GM18907 (cell line): ENCODE results near the gene CCDC154.

Source experiments
- ATAC-seq: cut with Tn5 transposase; IDR thresholded peaks from one replicate; pipeline ENCODE4 v1.9.1; 2021; ENCODE audit warnings: mild to moderate bottlenecking, moderate library complexity; ENCODE audit not compliant: unreplicated experiment

The CCDC154 gene

GRCh38 chr16:1438229-1439057, 5.9 kb downstream of the CCDC154 start:
- no peak for ATAC-seq

DNA sequence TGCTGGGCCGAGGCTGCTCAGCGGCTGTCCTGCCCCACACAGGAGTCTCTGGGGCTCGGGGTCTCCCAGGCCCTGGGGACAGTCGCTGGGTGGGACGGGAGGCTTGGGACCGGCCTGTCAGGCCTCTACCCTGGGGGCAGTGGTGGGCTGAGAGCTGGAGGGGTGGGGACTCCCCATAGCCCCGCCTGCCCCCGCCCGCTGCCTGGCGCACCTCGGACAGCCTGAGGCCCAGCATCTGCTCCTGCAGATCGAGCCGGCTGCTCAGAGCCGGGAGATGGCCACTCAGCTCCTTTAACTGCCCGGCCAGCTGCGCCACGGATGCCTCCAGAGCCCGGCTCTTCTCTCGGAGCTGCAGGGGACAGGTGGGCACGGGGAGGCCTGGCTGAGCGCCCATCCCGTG, 6.8 kb downstream of the CCDC154 start:
- no peak for ATAC-seq

DNA sequence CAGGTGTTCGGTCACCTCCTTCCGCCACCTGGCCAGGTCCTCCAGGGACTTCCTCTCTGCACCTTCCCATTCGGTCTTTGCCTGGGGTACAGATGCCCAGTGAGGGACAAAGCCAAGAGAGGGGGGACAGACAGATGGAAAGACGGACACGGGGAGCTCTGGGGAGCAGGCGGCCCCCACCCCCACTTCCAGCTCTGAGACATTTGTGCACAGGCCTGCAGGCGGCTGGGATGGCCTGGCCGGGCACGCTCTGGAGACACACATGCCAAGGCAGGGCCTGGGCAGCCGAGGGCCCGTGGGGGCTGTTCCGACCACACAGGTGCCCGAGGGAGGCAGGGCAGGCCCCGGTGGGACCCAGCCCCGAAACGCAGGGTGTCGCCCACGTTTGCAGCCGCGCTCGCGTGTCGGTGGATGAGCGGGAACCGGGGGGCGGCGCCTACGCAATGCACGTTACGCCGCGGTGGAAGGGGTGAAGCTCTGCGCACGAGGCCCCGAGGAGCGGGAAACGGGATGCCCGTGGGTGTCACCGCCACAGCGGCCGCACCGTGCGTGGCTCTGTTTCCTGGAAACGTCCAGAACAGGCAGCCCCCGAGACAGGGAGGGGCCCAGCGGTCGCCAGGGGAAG, 7.5 kb downstream of the CCDC154 start:
- ATAC-seq: no peak

DNA sequence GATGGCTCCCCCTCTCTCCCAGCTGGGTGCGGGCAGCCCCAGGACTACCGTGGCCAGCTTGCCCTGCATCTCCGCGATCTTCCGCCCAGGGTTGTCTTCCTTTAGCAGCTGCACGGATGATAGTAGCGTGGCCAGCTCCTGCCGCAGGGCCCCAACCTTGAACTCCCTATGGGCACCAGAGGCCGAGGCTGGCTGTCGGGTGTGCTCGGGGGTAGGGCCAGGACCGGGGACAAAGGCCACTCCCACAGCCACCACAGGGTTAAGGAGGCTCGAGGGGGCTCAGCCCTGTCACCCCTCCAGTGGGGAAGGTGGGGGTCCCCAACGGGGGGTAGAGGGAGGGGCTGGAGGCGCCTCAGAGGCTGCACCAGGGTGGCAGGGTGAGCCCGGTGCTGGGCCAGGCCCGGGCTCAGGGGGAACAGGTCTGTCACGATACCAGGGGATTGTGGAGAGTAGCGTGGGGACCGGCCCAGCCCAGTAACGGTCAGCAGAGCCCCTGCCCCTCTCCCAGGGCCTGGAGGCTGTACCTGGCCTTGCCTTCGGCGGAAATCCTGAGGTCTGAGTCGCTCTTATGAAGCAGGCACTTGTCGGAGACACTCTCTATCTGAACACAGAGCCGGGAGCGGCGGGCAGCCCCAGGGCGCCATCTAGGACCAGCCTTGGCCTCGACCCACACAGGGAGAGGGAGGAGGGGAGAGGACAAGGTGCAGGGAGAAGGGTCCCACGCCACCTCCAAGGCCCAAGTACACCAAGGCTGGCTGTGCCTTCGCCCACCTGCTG, 8.2 kb downstream of the CCDC154 start:
- ATAC-seq: no peak

- ATAC-seq: no peak
Observed at GRCh38 chr16:1434644-1435592, 9.4 kb downstream of the CCDC154 start.

DNA sequence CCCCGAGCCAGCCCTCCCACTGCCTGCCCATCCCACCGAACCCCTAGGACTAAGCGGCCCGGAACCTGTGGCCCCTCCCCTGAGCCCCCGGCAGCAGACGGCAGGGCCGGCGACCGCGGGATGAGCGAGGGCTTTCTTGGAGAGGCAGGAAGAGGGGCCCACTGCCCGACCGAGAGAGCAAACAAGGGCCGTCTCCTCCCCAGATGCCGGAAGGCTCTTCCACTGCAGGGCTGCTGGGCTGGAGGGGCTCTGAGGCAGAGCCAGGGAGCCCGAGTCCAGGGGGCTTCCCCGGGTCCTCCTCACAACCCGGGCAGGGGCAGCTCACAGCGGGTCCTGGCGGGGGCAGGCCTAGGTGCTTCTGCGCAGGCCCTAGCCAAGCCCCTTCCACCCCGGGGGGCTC, 10.6 kb downstream of the CCDC154 start:
- no peak for ATAC-seq

DNA sequence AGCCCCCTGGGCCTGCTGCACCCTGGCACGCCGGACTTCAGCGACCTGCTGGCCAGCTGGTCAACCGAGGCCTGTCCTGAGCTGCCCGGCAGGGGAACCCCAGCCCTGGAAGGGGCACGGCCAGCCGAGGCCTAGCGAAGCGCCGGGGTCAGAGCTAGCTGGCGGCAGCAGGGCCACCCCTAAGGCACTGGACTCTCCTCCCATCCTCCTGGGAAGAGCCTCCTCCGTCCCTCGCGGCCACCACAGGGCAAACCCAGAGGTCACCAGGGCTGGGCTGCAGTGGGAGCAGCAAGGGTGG, 11.1 kb downstream of the CCDC154 start:
- ATAC-seq: no peak

- ATAC-seq: no peak
Observed at GRCh38 chr16:1432388-1433262, 11.7 kb downstream of the CCDC154 start.

- ATAC-seq: no peak
Observed at GRCh38 chr16:1431497-1432270, 12.7 kb downstream of the CCDC154 start.

DNA sequence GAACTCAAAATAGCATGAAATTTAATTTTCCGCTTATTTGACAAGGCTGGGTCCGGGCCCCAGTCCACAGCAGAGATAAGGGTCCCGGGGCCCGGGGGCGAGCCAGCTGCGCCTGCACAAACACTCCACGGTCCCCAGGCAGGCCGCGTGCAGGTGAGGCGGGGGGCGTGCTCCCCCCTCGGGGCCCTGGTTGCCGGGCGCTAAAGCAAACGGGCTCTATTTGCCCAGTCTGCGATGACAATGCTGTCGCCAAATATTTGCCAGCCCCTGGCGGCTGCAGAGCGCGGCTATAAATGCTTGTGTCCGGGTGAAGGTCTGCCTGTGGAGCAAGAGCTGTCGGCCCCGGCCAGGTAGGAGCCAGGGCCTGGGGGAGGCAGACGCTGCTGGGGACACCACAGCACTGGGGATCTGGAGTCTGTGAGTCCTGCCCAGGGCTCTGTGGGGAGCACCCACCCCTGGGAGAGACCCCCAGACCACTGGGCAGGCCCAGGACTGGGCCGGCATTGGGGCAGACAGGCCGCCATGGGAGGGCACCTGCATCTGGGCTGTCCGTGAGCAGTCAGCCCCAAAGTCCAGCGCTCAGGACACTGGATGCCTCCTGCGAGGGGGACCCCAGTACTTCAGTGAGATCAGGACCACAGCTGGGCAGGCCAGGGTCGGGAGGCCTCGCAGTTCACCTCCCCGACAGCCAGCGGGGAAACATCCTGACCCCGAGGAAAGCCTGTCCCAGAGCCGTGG, 13.4 kb downstream of the CCDC154 start, which contains the start of gene PERCC1:
Gene PERCC1 (plus strand): TSS at position 320 of the 738 bp plus-strand sequence. CDS start 1,516 bp downstream, outside the sequence.
- ATAC-seq: no peak

DNA sequence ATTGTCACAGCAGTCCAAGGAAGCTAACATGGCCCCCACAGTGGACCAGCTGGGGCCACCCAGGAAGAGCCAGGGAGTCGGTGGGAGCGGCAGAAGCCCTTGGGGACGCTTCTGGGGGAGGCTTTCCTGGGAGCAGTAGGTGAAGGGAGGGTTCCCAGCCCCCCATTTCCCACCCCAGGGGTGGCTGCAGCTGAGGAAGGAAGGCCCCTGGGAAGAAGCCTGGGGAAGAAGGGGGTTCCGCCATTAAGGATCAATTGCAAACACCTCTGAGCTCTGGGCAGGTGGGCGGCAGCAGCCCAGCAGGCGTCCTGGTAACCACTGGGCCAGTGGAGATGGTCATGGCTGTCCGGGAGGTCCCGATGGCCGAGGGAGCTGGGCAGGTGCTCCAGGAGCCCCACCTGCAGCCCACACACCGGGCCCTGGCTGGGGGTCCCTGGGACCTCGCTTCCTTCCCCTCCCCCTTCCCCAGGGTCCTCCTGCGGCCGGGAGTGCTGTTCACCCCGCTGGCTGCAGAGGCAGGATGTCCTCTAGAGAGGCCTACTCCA, 14.1 kb downstream of the CCDC154 start:
- ATAC-seq: no peak

DNA sequence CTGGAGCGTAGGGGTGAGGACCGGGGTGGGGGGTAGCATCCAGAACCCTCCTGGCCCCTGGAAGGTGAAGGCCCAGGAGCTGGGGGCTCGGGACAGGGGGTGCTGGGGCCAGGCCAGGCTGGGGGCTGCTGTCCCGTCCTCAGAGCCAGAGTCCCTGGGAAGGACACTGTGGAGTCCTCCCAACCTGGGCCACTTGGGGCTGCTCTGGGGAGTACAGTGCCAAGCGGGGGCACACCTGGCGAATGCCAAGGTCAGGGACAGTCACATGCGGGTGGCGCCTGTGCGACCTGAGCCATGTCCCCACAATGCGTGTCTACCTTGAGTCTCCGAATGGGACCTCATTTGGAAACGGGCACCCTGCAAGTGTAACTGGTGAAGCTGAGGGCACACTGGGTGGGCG, 14.7 kb downstream of the CCDC154 start:
- no peak for ATAC-seq

GRCh38 chr16:1429012-1429411, 15.3 kb downstream of the CCDC154 start:
- ATAC-seq: no peak

DNA sequence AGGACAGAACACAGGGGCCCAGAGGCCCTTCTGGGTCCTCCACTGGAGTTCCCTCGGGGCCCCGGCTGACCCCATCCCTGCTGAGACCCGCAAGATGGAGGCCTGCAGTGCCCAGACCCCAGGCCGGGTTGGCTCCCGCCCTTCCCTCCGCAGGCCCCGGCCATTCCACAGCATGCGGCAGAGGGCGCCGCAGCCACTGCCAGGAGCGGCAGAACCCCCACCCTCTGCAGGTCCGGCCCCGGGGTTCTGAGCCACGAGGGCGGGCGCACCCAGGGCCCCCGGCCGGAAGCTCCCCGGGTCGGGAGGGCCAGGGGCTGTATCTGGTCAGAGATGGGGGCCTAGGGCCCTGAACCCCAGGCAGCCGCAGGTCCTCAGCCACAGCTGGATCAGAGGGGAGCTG, 15.8 kb downstream of the CCDC154 start:
- no peak for ATAC-seq

DNA sequence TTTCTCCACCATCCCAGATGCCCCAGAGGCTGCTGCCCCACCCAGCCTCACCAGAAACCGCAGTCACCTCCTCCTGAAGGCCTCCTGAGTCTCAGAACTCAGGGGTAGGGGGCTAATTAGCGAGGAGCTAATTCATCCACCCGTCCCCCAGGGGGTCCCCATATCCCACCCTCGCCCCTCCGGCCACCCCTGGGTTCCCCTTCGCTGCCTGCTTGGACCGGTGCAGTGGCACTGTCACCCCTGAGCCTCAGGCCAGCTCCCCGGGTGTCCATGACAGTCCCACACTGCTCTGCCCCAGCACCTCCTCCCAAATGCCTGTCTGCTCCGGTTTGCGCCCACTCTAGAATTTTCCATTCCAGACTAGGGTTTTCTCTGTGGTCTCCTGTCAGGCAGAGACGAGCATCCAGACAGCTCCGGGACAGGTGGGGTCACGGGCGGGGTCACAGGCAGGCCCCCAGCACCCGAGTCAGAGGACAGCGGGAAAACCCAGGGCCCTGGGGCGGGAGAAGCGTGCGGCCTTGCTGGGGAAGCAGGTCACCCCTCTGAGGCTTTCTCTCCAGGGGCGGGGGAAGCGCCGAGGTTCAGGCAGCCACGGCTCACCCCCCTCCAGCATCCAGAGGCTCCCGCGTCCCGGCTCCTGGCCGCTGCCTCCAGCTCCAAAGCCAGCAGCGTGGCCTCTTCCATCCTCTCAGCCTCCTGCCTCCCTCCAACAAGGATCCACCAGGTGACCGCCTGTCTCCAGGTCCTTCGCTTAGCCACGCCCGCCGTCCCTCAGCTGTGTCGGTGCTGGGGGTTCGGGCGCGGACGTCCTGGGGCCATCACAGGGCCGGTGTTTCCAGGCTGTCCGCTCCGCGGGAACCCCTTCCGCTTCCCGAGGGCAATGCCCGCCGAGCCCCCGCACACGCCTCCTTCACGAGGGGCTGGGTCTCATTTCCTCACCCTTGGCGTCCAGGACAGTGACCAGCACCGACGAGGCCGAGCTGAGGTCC, 16.6 kb downstream of the CCDC154 start:
- ATAC-seq: no peak

DNA sequence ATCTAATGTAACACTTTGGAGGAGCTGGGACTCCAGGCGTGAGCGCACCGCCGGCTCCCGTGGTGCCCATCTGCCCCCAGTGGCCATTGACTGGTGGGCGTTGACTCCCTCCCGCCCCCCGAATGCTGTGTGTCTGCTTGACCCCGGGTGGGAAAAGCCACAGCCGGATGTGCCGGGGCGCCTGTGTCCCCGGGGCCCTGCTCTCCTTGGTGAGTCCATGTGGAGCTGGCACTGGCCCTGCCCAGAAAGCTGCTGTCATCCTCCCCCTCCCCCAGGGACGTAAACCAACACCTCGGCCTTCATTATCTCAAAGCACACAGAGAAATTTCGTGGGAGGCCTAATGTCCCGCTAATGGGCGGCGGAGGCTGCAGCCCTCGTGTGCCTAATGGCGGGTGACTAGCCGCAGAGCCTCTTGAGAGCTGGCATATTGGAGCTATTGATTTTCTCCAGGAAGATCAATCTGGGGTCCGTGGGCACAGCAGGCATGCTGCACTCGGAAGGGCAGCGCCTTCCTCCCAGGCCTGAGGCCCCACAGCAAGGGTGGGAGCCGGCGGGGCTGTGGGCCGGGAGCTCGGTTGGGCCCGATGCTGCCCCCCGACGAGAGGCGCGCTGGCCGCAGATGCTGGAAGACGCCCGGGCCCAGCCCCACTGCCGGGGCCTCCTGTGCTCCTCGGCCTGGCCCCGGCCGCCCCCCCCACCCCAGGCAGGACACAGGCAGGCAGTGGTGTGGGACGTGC, 17.5 kb downstream of the CCDC154 start:
- no peak for ATAC-seq
